T-helper 9 cell (primary cell): ENCODE measurements around the gene ANKMY2.

ENCODE experiments used
- DNase-seq: peaks from one replicate; pipeline ENCODE4 v3.0.0-alpha.2; 2020

The ANKMY2 gene

GRCh38 chr7:16657656-16658279 lies 12.2 kb upstream of the ANKMY2 start:
- DNase-seq = no peak

DNA sequence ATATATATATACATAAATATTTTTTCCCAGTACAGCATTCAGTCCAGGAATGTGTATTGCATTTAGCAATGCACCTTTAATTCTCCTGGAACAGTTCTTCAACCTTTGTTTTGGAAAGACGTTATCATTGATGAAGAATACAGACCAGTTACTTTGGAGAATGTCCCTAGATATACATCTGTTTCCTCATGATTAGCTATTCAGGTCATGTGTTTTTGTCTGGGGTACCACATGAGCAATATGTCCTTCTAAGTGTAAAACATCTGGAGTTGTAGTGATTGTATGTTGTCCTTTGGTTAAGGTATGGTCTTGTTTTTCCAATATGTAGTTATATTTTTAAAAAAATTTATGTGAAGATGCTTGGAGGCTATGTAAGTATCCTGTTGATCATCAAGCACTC lies 10.6 kb upstream of the ANKMY2 start:
- DNase-seq = no peak

- no peak for DNase-seq
Measured at GRCh38 chr7:16655394-16655793, 9.8 kb upstream of the ANKMY2 start.

DNA sequence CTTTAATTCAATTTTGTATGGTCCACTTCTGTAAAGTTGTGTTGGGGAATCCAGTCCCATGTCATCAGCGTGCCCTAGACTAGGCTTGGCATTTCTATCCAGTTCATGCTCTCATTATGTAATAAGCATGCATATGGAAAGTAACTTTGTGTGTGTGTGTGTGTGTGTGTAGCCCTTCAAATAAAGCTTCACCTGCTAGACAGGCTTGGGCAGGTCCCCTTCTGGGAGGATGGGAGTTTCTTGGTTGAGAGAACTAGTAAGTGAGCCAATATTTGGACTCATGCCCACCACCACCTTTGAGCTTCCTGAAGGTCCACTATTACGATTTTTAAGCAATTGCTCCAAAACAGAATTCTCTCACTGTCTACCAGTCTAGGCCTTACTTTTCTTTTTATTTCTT lies 7.3 kb upstream of the ANKMY2 start:
- no peak for DNase-seq

- DNase-seq = no peak
Measured at GRCh38 chr7:16652240-16652583, 6.7 kb upstream of the ANKMY2 start.

DNA sequence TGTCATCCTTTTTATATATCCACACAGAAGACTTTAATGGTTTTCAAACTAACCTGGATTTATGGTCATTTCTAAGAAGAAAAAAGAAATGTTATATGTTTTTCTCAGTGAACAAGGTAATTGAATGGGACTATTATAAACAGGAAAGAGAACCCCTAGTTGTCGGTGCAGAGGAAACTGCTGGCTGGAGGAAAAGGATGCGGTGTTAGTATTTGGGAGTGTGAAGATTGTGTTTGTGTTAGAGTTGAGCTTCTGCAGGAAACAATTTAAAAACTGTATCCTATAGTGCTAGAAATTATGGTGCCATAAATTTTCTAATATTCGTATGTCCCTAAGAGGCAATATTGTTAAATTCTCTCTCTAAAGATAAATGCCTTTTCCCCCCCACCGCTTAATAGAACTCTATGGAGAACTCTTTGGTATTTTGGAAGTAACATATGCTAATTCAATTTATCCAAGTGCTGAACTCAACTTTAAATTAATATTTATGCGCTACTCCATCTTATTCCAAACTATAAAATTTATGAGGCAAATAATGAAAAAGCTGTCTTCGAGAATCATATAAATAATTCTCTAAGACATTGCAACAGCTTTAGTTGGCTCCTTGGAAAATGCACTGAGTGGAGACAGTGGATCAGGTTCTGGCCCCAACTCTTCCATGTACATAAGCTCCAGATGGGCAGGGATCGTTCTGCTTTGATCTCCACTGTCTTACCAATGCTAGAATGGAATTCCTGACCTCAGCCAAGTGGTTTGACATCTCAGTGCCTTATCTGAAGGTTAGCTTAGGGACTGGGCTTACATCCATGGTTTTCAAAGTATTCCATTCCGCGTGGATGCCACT lies 6.1 kb upstream of the ANKMY2 start:
- DNase-seq = no peak

DNA sequence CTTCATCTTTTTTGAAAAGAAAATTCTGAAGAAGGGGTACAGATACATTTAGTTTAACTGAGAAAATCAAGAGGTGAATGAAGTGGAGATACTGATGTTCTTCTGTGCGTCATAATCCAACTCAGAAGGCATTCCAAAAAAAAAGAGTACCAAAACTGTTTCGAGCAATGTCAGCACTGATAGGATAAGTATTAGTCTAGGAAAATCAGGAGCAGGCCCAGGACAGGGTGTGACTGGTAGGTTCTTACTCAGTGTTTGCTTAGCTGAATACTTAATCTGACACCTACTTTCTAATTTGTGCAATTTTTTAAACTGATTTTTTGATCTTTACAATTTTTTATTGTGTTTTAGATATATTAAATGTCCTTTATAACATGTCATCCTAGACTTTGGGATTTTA lies 4.7 kb upstream of the ANKMY2 start:
- no peak for DNase-seq

GRCh38 chr7:16649196-16649595 lies 3.6 kb upstream of the ANKMY2 start:
- no peak for DNase-seq

- DNase-seq = no peak
Measured at GRCh38 chr7:16648551-16648950, 3.0 kb upstream of the ANKMY2 start.

GRCh38 chr7:16647435-16647960 lies 1.9 kb upstream of the ANKMY2 start:
- no peak for DNase-seq

DNA sequence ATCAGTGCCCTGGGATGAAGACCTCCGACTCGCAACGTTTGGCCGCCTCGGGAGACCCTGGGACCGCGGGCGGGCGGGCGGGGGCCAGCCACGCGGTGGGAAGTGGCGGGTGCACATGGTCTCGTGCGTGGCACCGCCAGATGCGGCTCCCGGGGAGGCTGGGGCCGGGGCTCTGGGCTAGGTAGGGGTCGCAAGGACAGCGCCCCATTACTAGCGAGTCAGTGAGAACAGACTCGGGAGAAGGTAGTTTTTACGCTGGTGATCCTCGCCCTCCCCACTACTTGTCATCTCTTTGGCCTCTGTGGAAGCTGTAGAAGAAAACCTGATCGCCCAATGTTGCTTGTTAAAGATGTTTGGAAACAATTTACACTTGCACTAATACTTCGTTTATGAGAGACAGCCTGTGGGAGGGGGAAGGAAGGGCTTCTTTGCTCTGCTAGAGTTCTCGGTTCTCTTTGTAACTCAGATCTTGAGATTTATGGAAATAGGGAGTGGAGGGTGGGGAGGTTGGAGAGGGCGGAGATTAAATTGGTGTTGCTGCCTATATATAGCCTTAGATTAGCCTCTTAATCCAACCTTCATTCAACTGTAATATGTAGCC lies 1.0 kb upstream of the ANKMY2 start:
- DNase-seq = no peak

DNA sequence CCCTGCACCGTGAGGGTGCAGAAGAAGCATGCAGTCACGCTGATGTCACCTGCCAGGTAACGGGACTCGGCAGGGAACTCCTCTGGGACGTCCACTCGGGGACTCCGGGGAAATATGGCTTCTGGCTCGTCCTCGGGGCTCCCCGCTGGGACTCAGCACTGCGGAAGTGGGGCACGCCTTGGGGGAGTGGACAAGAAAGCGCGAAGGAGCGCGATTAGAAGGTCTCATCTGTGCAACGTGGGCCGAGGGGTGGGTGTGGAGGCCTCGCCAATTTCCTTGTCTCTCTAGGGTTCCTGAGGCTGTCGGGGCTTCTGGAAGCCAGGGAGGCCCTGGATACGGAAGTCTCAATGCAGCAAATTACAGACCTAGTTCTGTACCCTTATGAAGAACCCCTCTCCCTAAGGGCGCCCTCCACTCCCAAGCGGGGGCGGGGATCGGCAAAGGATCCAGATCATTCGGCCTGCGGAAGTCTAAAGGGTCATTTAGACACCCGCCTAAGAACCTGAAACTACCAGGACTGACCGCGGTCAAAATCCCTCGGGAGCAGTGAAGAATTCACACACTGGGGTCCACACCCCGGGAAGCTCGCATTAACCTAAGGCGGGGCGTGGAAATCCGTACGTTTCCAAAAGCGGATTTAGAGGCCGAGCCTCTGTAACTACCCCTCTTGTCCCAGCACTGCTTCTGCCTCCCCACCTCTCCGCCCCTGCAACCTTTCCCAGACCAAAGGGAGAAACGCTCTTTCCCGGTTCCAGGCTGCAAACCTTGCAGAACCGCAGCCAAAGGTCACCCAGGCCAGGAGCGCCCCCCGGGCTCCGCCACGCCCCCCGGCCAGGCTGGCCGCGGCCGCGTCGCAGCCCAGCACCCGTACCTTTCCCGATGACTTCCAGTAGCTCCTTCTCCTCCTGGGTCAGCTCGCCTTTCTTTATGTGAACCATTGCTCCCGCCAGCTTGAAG lies 640 bp downstream of the ANKMY2 start:
- DNase-seq = peak; percentile 52

- DNase-seq = no peak
Measured at GRCh38 chr7:16644157-16644556, 1.4 kb downstream of the ANKMY2 start.

DNA sequence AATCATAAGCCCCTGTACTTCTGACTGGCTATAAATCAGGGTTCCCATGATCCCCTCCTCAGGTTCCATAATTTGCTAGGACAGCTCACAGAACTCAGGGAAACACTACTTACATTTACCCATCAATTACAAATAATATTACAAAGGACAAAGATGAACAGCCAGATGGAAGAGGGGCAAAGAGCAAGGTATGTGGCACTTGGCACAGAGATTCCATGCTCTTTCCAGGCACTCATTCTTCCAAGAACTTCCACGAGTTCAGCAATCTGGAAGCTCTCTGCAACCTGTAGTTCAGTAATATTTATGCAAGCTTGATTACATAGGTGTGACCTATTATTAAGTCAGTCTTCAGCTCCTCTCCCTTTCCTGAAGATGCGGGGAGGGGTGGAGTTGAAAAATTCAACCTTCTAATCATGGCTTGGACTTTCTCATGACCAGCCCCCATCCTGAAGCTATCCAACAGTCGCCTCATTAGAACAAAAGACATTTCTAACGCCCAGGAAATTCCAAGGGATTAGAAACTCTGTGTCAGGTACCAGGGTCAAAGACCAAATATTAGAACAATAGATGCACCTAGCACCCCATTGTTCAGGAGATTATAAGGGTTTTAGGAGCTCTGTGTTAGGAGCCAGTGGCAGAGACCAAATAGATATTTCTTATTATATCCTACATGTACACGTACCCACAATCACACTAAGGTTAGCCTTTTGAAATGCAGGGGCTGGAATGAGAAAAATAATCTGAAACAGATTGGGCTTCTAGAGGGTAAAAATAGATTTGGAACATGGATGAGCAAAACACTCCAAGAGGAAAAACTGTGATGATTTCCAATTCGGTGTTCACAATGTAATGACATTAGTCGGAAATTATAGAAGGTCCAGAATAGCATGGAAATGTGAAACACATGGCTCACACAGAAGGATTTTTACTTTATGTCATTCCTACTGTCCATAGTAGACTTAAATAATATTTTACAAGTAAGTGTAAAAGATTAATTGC lies 7.0 kb downstream of the ANKMY2 start:
- no peak for DNase-seq

DNA sequence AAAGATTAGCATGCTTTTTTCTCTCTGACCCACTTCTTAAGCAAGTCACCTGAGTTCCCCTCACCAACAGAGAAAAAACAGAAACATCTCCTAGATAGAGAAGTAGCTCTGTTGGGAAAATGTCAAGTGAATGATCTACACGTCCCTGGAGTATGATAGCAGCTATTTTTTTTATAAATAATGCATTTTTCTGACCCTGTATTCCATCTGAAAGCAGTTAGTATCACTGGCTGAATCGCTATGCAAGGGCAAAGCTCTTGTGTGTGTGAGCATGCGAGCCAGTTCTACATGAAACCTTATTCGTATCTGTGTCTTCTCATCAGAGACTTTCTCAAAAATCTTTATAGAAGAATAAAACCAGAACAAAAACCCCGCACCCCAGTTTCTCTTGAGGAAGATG lies 8.2 kb downstream of the ANKMY2 start:
- DNase-seq = no peak

DNA sequence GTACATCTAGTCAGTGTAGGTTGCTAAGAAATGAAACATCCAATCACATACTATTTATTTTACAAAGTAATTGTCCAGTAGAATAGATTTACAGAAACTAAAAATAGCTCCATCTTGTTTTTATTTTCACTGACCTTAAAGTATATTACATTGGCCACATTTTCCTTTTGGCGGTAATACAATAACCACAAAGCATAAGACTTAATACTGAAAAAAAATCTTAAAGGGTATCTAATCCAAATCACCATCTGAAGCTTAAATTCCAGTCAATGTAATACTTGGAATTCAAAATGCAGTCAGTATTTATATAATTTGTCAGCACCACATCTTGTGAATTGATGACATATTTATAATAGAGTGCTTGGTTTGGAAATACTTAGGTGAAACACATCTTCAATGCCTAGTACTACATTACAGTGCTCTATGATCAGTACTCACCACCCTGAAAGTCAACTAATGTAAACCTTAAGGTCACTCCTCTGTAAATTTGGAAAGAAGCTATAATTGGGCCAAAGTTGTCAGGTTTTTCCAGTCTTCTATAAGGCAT lies 8.9 kb downstream of the ANKMY2 start:
- no peak for DNase-seq

GRCh38 chr7:16634271-16634738 lies 11.2 kb downstream of the ANKMY2 start:
- DNase-seq = no peak

GRCh38 chr7:16630654-16631053 lies 14.9 kb downstream of the ANKMY2 start:
- no peak for DNase-seq

DNA sequence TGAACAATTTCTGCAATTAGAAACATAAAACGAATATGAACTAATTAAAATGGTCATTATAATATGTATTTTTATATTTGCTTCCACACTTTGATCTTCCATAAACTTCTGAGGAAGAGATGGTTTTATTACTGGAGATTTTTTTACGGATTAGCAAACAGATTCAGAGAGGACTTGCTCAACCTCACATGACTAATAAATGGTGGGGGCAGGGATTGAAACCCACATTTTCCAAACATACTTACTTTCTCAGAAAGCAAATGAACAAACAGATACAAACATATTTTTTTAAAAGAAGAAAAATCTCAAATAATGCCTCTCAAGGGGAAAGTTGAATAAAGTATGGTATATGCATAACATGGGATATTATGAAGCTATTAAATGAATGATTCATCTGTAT lies 18.3 kb downstream of the ANKMY2 start:
- DNase-seq = no peak

- DNase-seq = no peak
Measured at GRCh38 chr7:16626388-16626787, 19.2 kb downstream of the ANKMY2 start.

- DNase-seq = no peak
Measured at GRCh38 chr7:16619979-16620408, 25.6 kb downstream of the ANKMY2 start.
